ENCODE data around the gene CCNF.

CCNF gene

GRCh38 chr16:2458887-2459646 is 29.8 kb downstream of the CCNF start:
- no peak for DNase-seq (ENCODE audit: low read depth)
- TF ChIP-seq, protein P1, sequence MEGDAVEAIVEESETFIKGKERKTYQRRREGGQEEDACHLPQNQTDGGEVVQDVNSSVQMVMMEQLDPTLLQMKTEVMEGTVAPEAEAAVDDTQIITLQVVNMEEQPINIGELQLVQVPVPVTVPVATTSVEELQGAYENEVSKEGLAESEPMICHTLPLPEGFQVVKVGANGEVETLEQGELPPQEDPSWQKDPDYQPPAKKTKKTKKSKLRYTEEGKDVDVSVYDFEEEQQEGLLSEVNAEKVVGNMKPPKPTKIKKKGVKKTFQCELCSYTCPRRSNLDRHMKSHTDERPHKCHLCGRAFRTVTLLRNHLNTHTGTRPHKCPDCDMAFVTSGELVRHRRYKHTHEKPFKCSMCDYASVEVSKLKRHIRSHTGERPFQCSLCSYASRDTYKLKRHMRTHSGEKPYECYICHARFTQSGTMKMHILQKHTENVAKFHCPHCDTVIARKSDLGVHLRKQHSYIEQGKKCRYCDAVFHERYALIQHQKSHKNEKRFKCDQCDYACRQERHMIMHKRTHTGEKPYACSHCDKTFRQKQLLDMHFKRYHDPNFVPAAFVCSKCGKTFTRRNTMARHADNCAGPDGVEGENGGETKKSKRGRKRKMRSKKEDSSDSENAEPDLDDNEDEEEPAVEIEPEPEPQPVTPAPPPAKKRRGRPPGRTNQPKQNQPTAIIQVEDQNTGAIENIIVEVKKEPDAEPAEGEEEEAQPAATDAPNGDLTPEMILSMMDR (conservative IDR thresholded peaks at IDR 0.05; ENCODE audit: low read length), result no peak
- H3K4me3 ChIP-seq (ENCODE audit: low read length), result peak overlapping the region; percentile 70

DNA sequence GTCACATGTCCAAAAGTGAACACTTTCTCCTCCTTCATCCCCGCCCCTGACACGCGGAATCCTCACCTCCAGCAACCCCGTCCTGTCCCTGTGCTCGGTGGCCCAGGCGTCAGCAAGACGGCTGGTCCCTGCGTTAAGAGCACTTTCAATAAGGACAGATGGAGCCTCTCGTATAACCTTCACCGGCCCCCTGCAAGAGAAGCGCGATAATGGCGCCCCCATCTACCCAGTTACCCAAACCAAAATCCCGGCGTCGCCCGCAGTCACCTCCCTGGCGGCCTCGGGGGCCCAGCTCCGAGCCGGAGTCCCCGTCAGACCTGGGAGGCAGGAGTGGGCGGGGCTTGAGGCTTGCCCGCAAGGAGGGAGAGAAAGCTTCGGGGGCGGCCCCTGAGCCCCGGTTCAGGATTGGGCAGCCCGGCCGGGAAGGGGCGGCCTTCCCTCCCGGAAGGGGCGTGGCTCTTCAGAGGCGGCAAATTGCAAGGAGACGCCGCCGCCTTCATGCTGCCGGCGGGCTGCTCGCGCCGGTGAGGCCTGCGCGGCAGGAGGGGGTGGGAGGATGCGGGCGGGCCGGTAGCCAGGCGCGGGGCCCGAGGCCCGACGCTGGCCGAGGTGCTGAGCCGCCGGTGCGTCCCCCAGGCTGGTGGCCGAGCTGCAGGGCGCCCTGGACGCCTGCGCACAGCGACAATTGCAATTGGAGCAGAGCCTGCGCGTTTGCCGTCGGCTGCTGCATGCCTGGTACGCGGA is 30.6 kb downstream of the CCNF start, which contains the start of gene TEDC2:
TSS of gene TEDC2 (plus strand) at position 463 of the 744 bp plus-strand sequence. CDS start at position 499, 36 bp downstream.
- TF ChIP-seq, protein P1 (conservative IDR thresholded peaks at IDR 0.05; ENCODE audit: low read length), result no peak
- H3K4me3 ChIP-seq (ENCODE audit: low read length), result peak within 1 kb of the TSS; percentile 70
- peak; percentile 88 for DNase-seq (ENCODE audit: low read depth)

- DNase-seq (ENCODE audit: low read depth), result no peak
- peak overlapping the region; percentile 57 for H3K4me3 ChIP-seq (ENCODE audit: low read length)
- TF ChIP-seq, protein P1 (conservative IDR thresholded peaks at IDR 0.05; ENCODE audit: low read length), result no peak
Observed at GRCh38 chr16:2460391-2460713, 31.1 kb downstream of the CCNF start.

GRCh38 chr16:2460916-2461315 is 31.7 kb downstream of the CCNF start:
- DNase-seq (ENCODE audit: low read depth), result no peak
- no peak overlapping the region for H3K4me3 ChIP-seq (ENCODE audit: low read length)
- TF ChIP-seq, protein P1 (conservative IDR thresholded peaks at IDR 0.05; ENCODE audit: low read length), result no peak

- TF ChIP-seq, protein P1 (conservative IDR thresholded peaks at IDR 0.05; ENCODE audit: low read length), result no peak
- H3K4me3 ChIP-seq (ENCODE audit: low read length), result no peak overlapping the region
- no peak for DNase-seq (ENCODE audit: low read depth)
Observed at GRCh38 chr16:2462031-2462866, 33.0 kb downstream of the CCNF start.

GRCh38 chr16:2464333-2464732 is 35.1 kb downstream of the CCNF start:
- H3K4me3 ChIP-seq (ENCODE audit: low read length), result no peak overlapping the region
- no peak for DNase-seq (ENCODE audit: low read depth)
- TF ChIP-seq, protein P1 (conservative IDR thresholded peaks at IDR 0.05; ENCODE audit: low read length), result no peak
